NCI-H2196 (cell line): Measurements from ENCODE around the gene ALPG.
"Not testable (repeated sequence)": the region's sequence is repeated elsewhere in the genome, so short reads cannot be mapped to it uniquely, and the experiment has no call there.

Experiments used
- DNase-seq: peaks from one replicate; lab custom pipeline; 2025; ENCODE audit not compliant: unreplicated experiment; lab: John Stamatoyannopoulos, UW

Gene ALPG

GRCh38 chr2:232418466-232419244, 12.0 kb downstream of the ALPG start:
- DNase-seq = peak; percentile 43

- DNase-seq = peak; percentile 43
These were observed 12.8 kb downstream of the ALPG start for GRCh38 chr2:232419245-232420072.

- DNase-seq = no peak
These were observed 13.4 kb downstream of the ALPG start for GRCh38 chr2:232420073-232420454.

GRCh38 chr2:232420463-232421188, 14.0 kb downstream of the ALPG start:
- peak; percentile 53 for DNase-seq

GRCh38 chr2:232421189-232421785, 14.6 kb downstream of the ALPG start:
- no peak for DNase-seq

- DNase-seq = no peak
These were observed 15.4 kb downstream of the ALPG start for GRCh38 chr2:232422051-232422450.

- DNase-seq = not testable (repeated sequence)
These were observed 16.4 kb downstream of the ALPG start for GRCh38 chr2:232422996-232423395.

- not testable (repeated sequence) for DNase-seq
These were observed 16.8 kb downstream of the ALPG start for GRCh38 chr2:232423407-232423806.

- no peak for DNase-seq
These were observed 25.3 kb downstream of the ALPG start for GRCh38 chr2:232431705-232432590.

- DNase-seq = no peak
These were observed 26.0 kb downstream of the ALPG start for GRCh38 chr2:232432598-232433184.

- not testable (repeated sequence) for DNase-seq
These were observed 27.0 kb downstream of the ALPG start for GRCh38 chr2:232433622-232434021.

- DNase-seq = no peak
These were observed 27.4 kb downstream of the ALPG start for GRCh38 chr2:232434091-232434490.

- no peak for DNase-seq
These were observed 28.1 kb downstream of the ALPG start for GRCh38 chr2:232434563-232435374.

- no peak for DNase-seq
These were observed 28.7 kb downstream of the ALPG start for GRCh38 chr2:232435375-232435648.

GRCh38 chr2:232435805-232436204, 29.2 kb downstream of the ALPG start:
- DNase-seq = no peak

GRCh38 chr2:232436381-232437194, 29.9 kb downstream of the ALPG start:
- no peak for DNase-seq

GRCh38 chr2:232437195-232437571, 30.5 kb downstream of the ALPG start:
- no peak for DNase-seq

- DNase-seq = no peak
These were observed 31.4 kb downstream of the ALPG start for GRCh38 chr2:232438091-232438490.
